GM23338 (cell line): ENCODE measurements around the gene PPCDC. TPM values are rescaled to one million over a fixed set of nuclear protein-coding genes. Genes with fewer than 3 reads are reported as not detected.

Experiments used
- ATAC-seq: fragments of 200-7000 bp; cut with Tn5 transposase; 3 replicates; pipeline ENCODE4 v1.9.1; 2020
- DNase-seq: peaks from one replicate; pipeline ENCODE4 v3.0.0-alpha.2; 2015; ENCODE audit warnings: low spot score
- H2AFZ ChIP-seq: fragments of 200-600 bp; sonication (generic); 2 replicates; pipeline ENCODE4 v1.8.0; 2016; ENCODE audit warnings: antibody characterized with exemption, mild to moderate bottlenecking, moderate library complexity
- H3F3A ChIP-seq: fragments of 200-600 bp; sonication (generic); replicated peaks from 2 replicates; pipeline ENCODE4 v1.8.0; 2017; ENCODE audit warnings: antibody characterized with exemption, mixed run types, low read depth
- H3K27ac ChIP-seq: fragments of 200-600 bp; sonication (generic); 2 replicates; pipeline ENCODE4 v1.6.1; 2016; ENCODE audit warnings: low read depth
- H3K27me3 ChIP-seq: fragments of 200-600 bp; sonication (generic); 2 replicates; pipeline ENCODE4 v1.8.0; 2016; ENCODE audit warnings: mild to moderate bottlenecking, mixed run types, moderate library complexity; ENCODE audit not compliant: insufficient read depth
- H3K36me3 ChIP-seq: fragments of 200-600 bp; sonication (generic); 2 replicates; pipeline ENCODE4 v1.8.0; 2016; ENCODE audit warnings: mild to moderate bottlenecking; ENCODE audit not compliant: insufficient read depth
- H3K4me1 ChIP-seq: fragments of 200-600 bp; sonication (generic); 2 replicates; pipeline ENCODE4 v1.8.0; 2016; ENCODE audit warnings: mild to moderate bottlenecking, moderate library complexity; ENCODE audit not compliant: insufficient read depth
- H3K4me2 ChIP-seq: fragments of 200-600 bp; sonication (generic); 2 replicates; pipeline ENCODE4 v1.7.1; 2017; ENCODE audit warnings: mixed run types
- H3K4me3 ChIP-seq: fragments of 200-600 bp; sonication (generic); 2 replicates; pipeline ENCODE4 v1.6.1; 2016; ENCODE audit warnings: mixed run types
- H3K79me2 ChIP-seq: fragments of 200-600 bp; sonication (generic); replicated peaks from 2 replicates; pipeline ENCODE4 v1.8.0; 2017; ENCODE audit warnings: mild to moderate bottlenecking; ENCODE audit not compliant: insufficient read depth
- H3K9me2 ChIP-seq: fragments of 200-600 bp; sonication (generic); 2 replicates; pipeline ENCODE4 v1.8.0; 2017; ENCODE audit not compliant: insufficient read depth
- H4K20me1 ChIP-seq: fragments of 200-600 bp; sonication (generic); replicated peaks from 2 replicates; pipeline ENCODE4 v1.8.0; 2017; ENCODE audit warnings: mild to moderate bottlenecking; ENCODE audit not compliant: insufficient read depth
- H3K27ac Mint-ChIP-seq: 2 replicates; pipeline ENCODE4 v1.8.0; 2020; ENCODE audit warnings: inconsistent platforms, mild to moderate bottlenecking, moderate library complexity, mixed read lengths
- H3K27me3 Mint-ChIP-seq: 3 replicates; pipeline ENCODE4 v1.8.0; 2022; ENCODE audit warnings: low read depth, mild to moderate bottlenecking, moderate library complexity, mixed read lengths, inconsistent platforms; ENCODE audit not compliant: insufficient read depth, poor library complexity
- H3K36me3 Mint-ChIP-seq: 3 replicates; pipeline ENCODE4 v1.8.0; 2021; ENCODE audit warnings: low read depth, mild to moderate bottlenecking, inconsistent platforms, moderate library complexity, mixed read lengths
- H3K4me1 Mint-ChIP-seq: 3 replicates; pipeline ENCODE4 v1.8.0; 2020; ENCODE audit warnings: mild to moderate bottlenecking, inconsistent platforms, mixed read lengths
- H3K4me3 Mint-ChIP-seq: 3 replicates; pipeline ENCODE4 v1.8.0; 2021; ENCODE audit warnings: moderate library complexity, mild to moderate bottlenecking, inconsistent platforms, mixed read lengths
- H3K9me3 Mint-ChIP-seq: 3 replicates; pipeline ENCODE4 v1.8.0; 2020; ENCODE audit warnings: moderate library complexity, mild to moderate bottlenecking, inconsistent platforms, mixed read lengths
- CREB1 ChIP-seq: fragments of 250-450 bp; sonication (Bioruptor Pico); IDR thresholded peaks from 2 replicates; pipeline ENCODE4 v1.5.0; 2020; ENCODE audit warnings: low read depth, mild to moderate bottlenecking, moderate library complexity
- EZH2phosphoT487 ChIP-seq: fragments of 200-600 bp; sonication (generic); IDR thresholded peaks from one replicate; pipeline ENCODE4 v1.8.1; 2018; ENCODE audit warnings: antibody characterized with exemption; ENCODE audit not compliant: unreplicated experiment
- REST ChIP-seq: IDR thresholded peaks from one replicate; pipeline ENCODE4 v1.6.1; 2018; ENCODE audit warnings: antibody characterized with exemption; ENCODE audit not compliant: unreplicated experiment
- STAT1 ChIP-seq: IDR thresholded peaks from one replicate; pipeline ENCODE4 v1.6.1; 2016; ENCODE audit warnings: antibody characterized with exemption; ENCODE audit not compliant: unreplicated experiment
- ZNF114 ChIP-seq: fragments of 250-450 bp; sonication (Bioruptor Pico); IDR thresholded peaks from 2 replicates; pipeline ENCODE4 v1.5.0; 2020; ENCODE audit warnings: mild to moderate bottlenecking, moderate library complexity
- ZNF462 ChIP-seq: fragments of 250-450 bp; sonication (Bioruptor Pico); IDR thresholded peaks from 2 replicates; pipeline ENCODE4 v1.5.0; 2020; ENCODE audit warnings: mild to moderate bottlenecking, moderate library complexity
- polyA plus RNA-seq: library from polyadenylated mRNA; unstranded; fragments of >200 nt; fragmentation: Nextera tagmentation; extraction: Ambion mirVana; gene quantifications from 2 replicates; pipeline ENCODE4 v1.2.1, GENCODE V29; 2016
- total RNA-seq: library from RNA; depleted of rRNA; stranded (reverse); fragments of >200 nt; shearing (Covaris generic); gene quantifications from 2 replicates; pipeline ENCODE4 v1.2.3, GENCODE V29; 2014

The PPCDC gene
- total and polyA plus RNA-seq, 2 experiments from 2014 or later = 17.8 to 40.2 TPM

GRCh38 chr15:75081150-75081549, 57.8 kb downstream of the PPCDC start (continued):
- TF ChIP-seq REST (no peak), ZNF462 (no peak), EZH2phosphoT487 (no peak)

- no peak overlapping the region for H3K27ac Mint-ChIP-seq
- H3K4me3 Mint-ChIP-seq = no peak overlapping the region
- H3K27ac ChIP-seq = no peak overlapping the region
- no peaks in the 10 kb centered on the region for H3K79me2 ChIP-seq
- H3K9me2 ChIP-seq = 0 out of 2 replicates have a peak, but pooled peaks cover 7% of the 10 kb centered on the region
- ATAC-seq (no peak), DNase-seq (no peak)
- H4K20me1 ChIP-seq = no peaks in the 10 kb centered on the region
- no peaks in the 10 kb centered on the region for H3K4me1 ChIP-seq
- H2AFZ ChIP-seq = no peak overlapping the region
- H3K4me3 ChIP-seq = no peak overlapping the region
- H3K4me1 Mint-ChIP-seq = no peaks in the 10 kb centered on the region
- H3K27me3 ChIP-seq = no peaks in the 10 kb centered on the region
- H3K36me3 Mint-ChIP-seq = no peaks in the 10 kb centered on the region
- no peaks in the 10 kb centered on the region for H3K36me3 ChIP-seq
- peaks cover 2% of the 10 kb centered on the region for H3K27me3 Mint-ChIP-seq
- H3F3A ChIP-seq = no peaks in the 10 kb centered on the region
- peaks cover 2% of the 10 kb centered on the region; the same call in 1 of the 3 replicates for H3K9me3 Mint-ChIP-seq
- H3K4me2 ChIP-seq = no peak overlapping the region
- TF ChIP-seq ZNF114 (CRISPR knock-in tag) (no peak), CREB1 (CRISPR knock-in tag) (no peak), STAT1 (no peak), EZH2phosphoT487 (no peak), REST (no peak)
Observed at GRCh38 chr15:75082689-75083088, 59.3 kb downstream of the PPCDC start.
